Measurements from ENCODE around the gene AMOTL2.

- TF ChIP-seq TEAD4 (IDR thresholded peaks at IDR 0.05) (no peak), YY1 (IDR thresholded peaks at IDR 0.05; ENCODE audit: low read depth) (no peak), USF1 (IDR thresholded peaks at IDR 0.05) (no peak), EGR1 (IDR thresholded peaks at IDR 0.05) (no peak), FOXM1 (IDR thresholded peaks at IDR 0.05; ENCODE audit: borderline replicate concordance, low read depth) (no peak), CEBPB (IDR thresholded peaks at IDR 0.05) (no peak), EP300 (IDR thresholded peaks at IDR 0.05; ENCODE audit: borderline replicate concordance) (no peak), NFIC (IDR thresholded peaks at IDR 0.05) (no peak), TAF1 (IDR thresholded peaks at IDR 0.05; ENCODE audit: low read depth) (no peak), CREB1 (IDR thresholded peaks at IDR 0.05; ENCODE audit: low read depth) (no peak), RAD21 (IDR thresholded peaks at IDR 0.05; ENCODE audit: low read depth) (no peak), REST (IDR thresholded peaks at IDR 0.05; ENCODE audit: low read depth) (no peak), ZBTB7A (IDR thresholded peaks at IDR 0.05; ENCODE audit: low read depth) (no peak)
Observed at GRCh38 chr3:134340362-134340981, 33.8 kb downstream of the AMOTL2 start.
